Type B pancreatic cell (in vitro differentiated cells): Measurements from ENCODE around the gene SLC17A4. TPM values are rescaled to one million over a fixed set of nuclear protein-coding genes. Genes with fewer than 3 reads are reported as not detected.

Experiments
- DNase-seq: peaks from one replicate; pipeline ENCODE4 v3.0.0; 2021; ENCODE audit warnings: mixed read lengths; ENCODE audit not compliant: unreplicated experiment; ENCODE audit errors: extremely low spot score
- H3K27ac Mint-ChIP-seq: 2 replicates; pipeline ENCODE4 v1.8.0; 2021; ENCODE audit warnings: mild to moderate bottlenecking, mixed read lengths
- H3K27me3 Mint-ChIP-seq: 2 replicates; pipeline ENCODE4 v1.8.0; 2021; ENCODE audit warnings: mixed read lengths
- H3K36me3 Mint-ChIP-seq: 2 replicates; pipeline ENCODE4 v1.8.0; 2021; ENCODE audit warnings: mixed read lengths
- H3K4me1 Mint-ChIP-seq: one replicate; pipeline ENCODE4 v1.8.0; 2021; ENCODE audit warnings: mixed read lengths; ENCODE audit not compliant: unreplicated experiment
- H3K4me3 Mint-ChIP-seq: 2 replicates; pipeline ENCODE4 v1.8.0; 2021; ENCODE audit warnings: mild to moderate bottlenecking, mixed read lengths
- H3K9me3 Mint-ChIP-seq: 2 replicates; pipeline ENCODE4 v1.8.0; 2021; ENCODE audit warnings: mixed read lengths
- CTCF ChIP-seq: fragments of 200-600 bp; sonication (generic); conservative IDR thresholded peaks from 2 replicates; pipeline ENCODE4 v1.5.0; 2021; ENCODE audit warnings: antibody characterized with exemption, mild to moderate bottlenecking
- total RNA-seq: library from RNA; stranded (reverse); gene quantifications from 2 replicates; pipeline ENCODE4 v1.2.1, GENCODE V29; 2021; ENCODE audit warnings: low replicate concordance

The SLC17A4 gene
- total RNA-seq, 1 donor from 2014 or later, result 1.0 TPM

GRCh38 chr6:25792016-25792415, 37.5 kb downstream of the SLC17A4 start:
- no peak for TF ChIP-seq CTCF
- Mint-ChIP-seq H3K4me3 (no peak overlapping the region), H3K9me3 (no peaks in the 10 kb centered on the region), H3K27ac (no peak overlapping the region), H3K4me1 (no peaks in the 10 kb centered on the region), H3K27me3 (peaks cover 7% of the 10 kb centered on the region), H3K36me3 (no peaks in the 10 kb centered on the region)
- DNase-seq, result no peak

- peaks cover 7% of the 10 kb centered on the region for H3K27me3 Mint-ChIP-seq
These were observed 39.4 kb downstream of the SLC17A4 start for GRCh38 chr6:25793970-25794369.

GRCh38 chr6:25794784-25795183, 40.2 kb downstream of the SLC17A4 start:
- no peaks in the 10 kb centered on the region for H3K4me1 Mint-ChIP-seq
- no peaks in the 10 kb centered on the region for H3K9me3 Mint-ChIP-seq
- H3K36me3 Mint-ChIP-seq, result no peaks in the 10 kb centered on the region
- no peak for DNase-seq
- TF ChIP-seq CTCF, result no peak
- H3K27me3 Mint-ChIP-seq, result peaks cover 7% of the 10 kb centered on the region
- H3K27ac Mint-ChIP-seq, result no peak overlapping the region
- no peak overlapping the region for H3K4me3 Mint-ChIP-seq

More at GRCh38 chr6:25793970-25794369, 39.4 kb downstream of the SLC17A4 start:
- H3K9me3 Mint-ChIP-seq, result no peaks in the 10 kb centered on the region
- H3K27ac Mint-ChIP-seq, result no peak overlapping the region
- DNase-seq, result no peak
- H3K4me3 Mint-ChIP-seq, result no peak overlapping the region
- no peaks in the 10 kb centered on the region for H3K4me1 Mint-ChIP-seq
- no peak for TF ChIP-seq CTCF
- no peaks in the 10 kb centered on the region for H3K36me3 Mint-ChIP-seq

GRCh38 chr6:25801436-25801835, 46.9 kb downstream of the SLC17A4 start:
- H3K4me3 Mint-ChIP-seq, result no peak overlapping the region
- H3K27me3 Mint-ChIP-seq, result peaks cover 14% of the 10 kb centered on the region
- no peaks in the 10 kb centered on the region for H3K4me1 Mint-ChIP-seq
- DNase-seq, result no peak
- H3K9me3 Mint-ChIP-seq, result no peaks in the 10 kb centered on the region
- H3K36me3 Mint-ChIP-seq, result no peaks in the 10 kb centered on the region
- no peak for TF ChIP-seq CTCF
- no peak overlapping the region for H3K27ac Mint-ChIP-seq

GRCh38 chr6:25804804-25805203, 50.3 kb downstream of the SLC17A4 start:
- no peaks in the 10 kb centered on the region for H3K9me3 Mint-ChIP-seq
- no peak for TF ChIP-seq CTCF
- no peak overlapping the region for H3K4me3 Mint-ChIP-seq
- peaks cover 13% of the 10 kb centered on the region for H3K27me3 Mint-ChIP-seq
- no peaks in the 10 kb centered on the region for H3K36me3 Mint-ChIP-seq
- H3K27ac Mint-ChIP-seq, result no peak overlapping the region
- no peaks in the 10 kb centered on the region for H3K4me1 Mint-ChIP-seq
- no peak for DNase-seq

GRCh38 chr6:25815194-25815593, 60.7 kb downstream of the SLC17A4 start:
- no peaks in the 10 kb centered on the region for H3K36me3 Mint-ChIP-seq
- H3K9me3 Mint-ChIP-seq, result no peaks in the 10 kb centered on the region
- H3K27ac Mint-ChIP-seq, result no peak overlapping the region
- H3K27me3 Mint-ChIP-seq, result peaks cover 6% of the 10 kb centered on the region
- DNase-seq, result no peak
- H3K4me1 Mint-ChIP-seq, result no peaks in the 10 kb centered on the region
- no peak for TF ChIP-seq CTCF
- H3K4me3 Mint-ChIP-seq, result no peak overlapping the region
